WERI-Rb-1 (cell line): ENCODE measurements around the gene FAM43B.

ENCODE experiments used
- DNase-seq: peaks from one replicate; pipeline ENCODE4 v3.0.0-alpha.2; 2020
- H3K27ac ChIP-seq: fragments of 250-450 bp; sonication (Bioruptor Pico); 2 replicates; pipeline ENCODE4 v1.5.1; 2020; ENCODE audit warnings: mild to moderate bottlenecking, moderate library complexity
- H3K27me3 ChIP-seq: fragments of 250-450 bp; sonication (Bioruptor Pico); 2 replicates; pipeline ENCODE4 v1.5.1; 2021; ENCODE audit warnings: mild to moderate bottlenecking, low read depth, moderate library complexity; ENCODE audit not compliant: insufficient read depth, severe bottlenecking
- H3K36me3 ChIP-seq: fragments of 250-450 bp; sonication (Bioruptor Pico); 2 replicates; pipeline ENCODE4 v1.5.1; 2020; ENCODE audit warnings: mild to moderate bottlenecking, moderate library complexity
- H3K4me3 ChIP-seq: 2 replicates; pipeline ENCODE4 v1.5.1; 2011; ENCODE audit warnings: low read depth, mild to moderate bottlenecking, control low read depth, low read length
- H3K9me3 ChIP-seq: fragments of 250-450 bp; sonication (Bioruptor Pico); 2 replicates; pipeline ENCODE4 v1.5.1; 2021; ENCODE audit warnings: mild to moderate bottlenecking, moderate library complexity; ENCODE audit not compliant: severe bottlenecking
- TF ChIP-seq, protein P1 (sequence below): IDR thresholded peaks from 2 replicates; pipeline ENCODE4 v1.5.1; 2011; ENCODE audit warnings: low read depth, mild to moderate bottlenecking, control low read depth, inconsistent platforms, low read length

The FAM43B gene

DNA sequence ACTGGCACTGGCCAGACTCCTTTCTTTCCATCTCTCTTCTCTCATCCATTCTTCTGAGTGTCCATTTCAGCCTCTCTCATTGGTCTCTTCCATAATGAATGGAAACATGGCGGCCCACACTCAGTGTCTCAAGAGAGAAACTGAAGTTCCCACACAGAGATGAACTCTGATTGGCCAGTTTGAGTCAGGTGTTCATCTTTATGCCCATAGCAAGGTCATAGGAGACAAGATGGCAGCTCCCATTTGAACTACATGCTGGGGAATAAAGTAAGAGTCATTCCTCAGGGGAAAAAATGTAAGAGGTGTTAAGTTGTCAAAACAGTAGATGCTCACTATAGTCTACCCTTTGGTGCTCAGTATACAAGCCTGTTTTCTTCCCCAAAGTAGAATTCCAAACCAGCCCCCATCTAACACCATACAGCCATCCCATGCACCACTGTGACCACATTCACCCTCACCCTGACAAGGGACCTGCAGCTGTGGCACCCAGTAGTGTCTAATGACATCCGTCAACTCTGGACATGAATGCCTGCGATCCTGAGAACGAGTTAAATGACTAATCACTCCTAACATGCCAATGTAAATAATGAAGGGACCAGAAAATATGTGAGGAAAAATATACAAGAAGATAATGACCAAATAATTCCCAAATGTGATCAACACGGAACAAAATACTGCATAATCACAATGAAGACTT, 48.9 kb downstream of the FAM43B start:
- H3K36me3 ChIP-seq, result no peaks in the 10 kb centered on the region
- TF ChIP-seq, protein P1, sequence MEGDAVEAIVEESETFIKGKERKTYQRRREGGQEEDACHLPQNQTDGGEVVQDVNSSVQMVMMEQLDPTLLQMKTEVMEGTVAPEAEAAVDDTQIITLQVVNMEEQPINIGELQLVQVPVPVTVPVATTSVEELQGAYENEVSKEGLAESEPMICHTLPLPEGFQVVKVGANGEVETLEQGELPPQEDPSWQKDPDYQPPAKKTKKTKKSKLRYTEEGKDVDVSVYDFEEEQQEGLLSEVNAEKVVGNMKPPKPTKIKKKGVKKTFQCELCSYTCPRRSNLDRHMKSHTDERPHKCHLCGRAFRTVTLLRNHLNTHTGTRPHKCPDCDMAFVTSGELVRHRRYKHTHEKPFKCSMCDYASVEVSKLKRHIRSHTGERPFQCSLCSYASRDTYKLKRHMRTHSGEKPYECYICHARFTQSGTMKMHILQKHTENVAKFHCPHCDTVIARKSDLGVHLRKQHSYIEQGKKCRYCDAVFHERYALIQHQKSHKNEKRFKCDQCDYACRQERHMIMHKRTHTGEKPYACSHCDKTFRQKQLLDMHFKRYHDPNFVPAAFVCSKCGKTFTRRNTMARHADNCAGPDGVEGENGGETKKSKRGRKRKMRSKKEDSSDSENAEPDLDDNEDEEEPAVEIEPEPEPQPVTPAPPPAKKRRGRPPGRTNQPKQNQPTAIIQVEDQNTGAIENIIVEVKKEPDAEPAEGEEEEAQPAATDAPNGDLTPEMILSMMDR, result no peak
- DNase-seq, result no peak
- H3K27ac ChIP-seq, result no peak overlapping the region
- H3K4me3 ChIP-seq, result no peak overlapping the region
- no peaks in the 10 kb centered on the region for H3K27me3 ChIP-seq
- no peaks in the 10 kb centered on the region for H3K9me3 ChIP-seq

DNA sequence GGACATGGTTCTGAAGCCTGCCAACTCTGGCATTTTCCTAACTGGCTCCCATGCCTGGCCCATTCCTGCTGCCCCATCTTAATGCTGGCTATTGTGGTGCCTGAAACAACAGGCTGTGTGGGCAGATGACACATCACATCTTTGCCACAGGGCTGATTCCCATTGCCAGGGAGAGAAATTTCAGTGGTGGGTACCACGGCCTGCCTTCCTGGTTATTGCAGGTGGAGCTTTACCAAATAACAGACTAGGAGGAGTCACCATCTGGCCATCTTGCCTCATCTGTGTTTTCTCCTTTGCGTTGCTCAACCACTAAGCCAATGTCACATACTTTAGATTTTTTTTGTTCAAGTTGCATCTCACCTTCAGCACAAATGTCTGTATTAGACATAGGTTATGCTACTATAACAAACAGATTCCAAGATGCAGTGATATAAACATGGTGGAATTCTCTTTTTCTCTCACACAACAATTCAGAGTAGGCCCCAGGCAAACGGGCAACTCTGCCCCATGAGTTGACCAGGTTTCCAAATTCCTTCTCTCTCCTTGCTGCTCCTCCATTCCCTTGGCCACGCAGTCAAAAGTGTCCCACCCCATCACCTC, 50.6 kb downstream of the FAM43B start:
- Histone ChIP-seq H3K36me3 (no peaks in the 10 kb centered on the region), H3K4me3 (no peak overlapping the region), H3K9me3 (no peaks in the 10 kb centered on the region), H3K27ac (no peak overlapping the region), H3K27me3 (no peaks in the 10 kb centered on the region)
- no peak for DNase-seq
- TF ChIP-seq, protein P1, result no peak

DNA sequence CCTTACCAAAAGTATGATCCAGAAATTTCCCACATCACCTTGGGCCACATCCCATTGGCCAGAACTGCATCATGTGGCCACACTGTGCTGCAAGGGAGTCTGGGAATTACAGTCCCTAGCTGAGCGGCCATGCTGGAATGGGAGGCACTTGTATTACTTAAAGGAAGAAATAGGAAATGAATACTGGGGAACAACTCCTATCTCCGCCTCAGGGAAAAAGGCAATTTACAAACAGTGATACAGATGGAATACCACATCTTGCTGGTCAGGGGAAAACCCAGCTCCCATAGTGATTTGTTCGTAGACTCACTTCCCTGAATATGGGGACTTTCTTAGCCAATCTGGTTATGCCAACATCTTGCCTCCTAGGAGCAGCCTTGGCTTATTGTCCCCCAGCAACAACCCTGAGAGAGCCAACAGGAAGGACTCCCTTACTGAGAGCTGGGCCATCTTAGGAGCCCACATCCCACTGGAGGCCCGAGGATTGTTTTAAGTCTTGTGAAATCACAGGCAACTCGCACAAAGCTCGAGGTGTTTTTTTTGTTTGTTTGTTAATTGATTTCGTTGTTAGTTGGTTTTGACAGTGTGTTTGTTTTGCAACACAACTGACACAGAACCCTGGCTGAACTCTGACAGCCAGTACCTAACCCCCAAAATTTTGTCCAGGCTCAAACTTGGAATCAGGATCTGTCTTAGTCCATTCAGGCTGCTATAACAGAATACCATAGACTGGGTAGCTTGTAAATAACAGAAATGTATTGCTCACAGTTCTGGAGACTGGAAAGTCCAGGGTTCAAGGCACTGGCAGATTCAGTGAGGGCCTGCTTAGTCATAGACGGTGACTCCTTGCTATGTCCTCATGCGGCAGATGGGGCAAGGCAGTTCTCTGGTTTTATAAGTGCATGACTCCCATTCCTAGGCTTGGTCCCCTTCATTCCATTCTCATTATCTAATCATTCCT, 51.4 kb downstream of the FAM43B start:
- no peak for DNase-seq
- Histone ChIP-seq H3K36me3 (no peaks in the 10 kb centered on the region), H3K9me3 (no peaks in the 10 kb centered on the region), H3K27ac (no peak overlapping the region), H3K27me3 (no peaks in the 10 kb centered on the region), H3K4me3 (no peak overlapping the region)
- TF ChIP-seq, protein P1, result no peak
